ENCODE results near the gene ARHGAP1. TPM values are rescaled to one million over a fixed set of nuclear protein-coding genes. Genes with fewer than 3 reads are reported as not detected.

Gene ARHGAP1
- total and polyA plus RNA-seq, 9 donors = 14.9 to 49.8 (median 38.0) TPM

DNA sequence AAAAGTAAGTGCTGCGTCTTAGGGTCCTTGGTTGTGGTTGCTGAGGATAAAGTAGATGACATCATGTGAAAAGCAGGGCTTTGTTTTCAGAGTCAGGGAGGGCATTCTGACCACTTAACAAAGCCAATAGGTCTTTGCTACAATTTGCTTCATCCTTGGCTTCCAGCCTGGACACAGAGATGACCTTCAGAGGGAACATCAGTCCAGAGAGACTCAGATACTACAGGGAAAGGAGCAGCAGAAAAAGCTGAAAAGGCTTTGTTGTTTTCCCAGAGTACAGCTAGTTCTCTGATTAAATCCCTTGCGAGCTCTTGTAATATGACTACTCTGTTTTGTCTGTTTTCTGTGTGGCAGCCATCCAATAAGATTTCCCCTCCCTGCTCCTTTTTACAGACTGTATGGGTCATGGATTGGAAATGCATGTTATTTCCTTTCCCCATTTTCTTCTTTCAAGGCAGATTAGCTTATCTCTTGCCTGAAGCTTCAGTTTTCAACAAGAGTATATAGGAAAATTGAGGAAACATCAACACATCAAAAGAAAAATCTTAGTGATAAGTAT is 51.2 kb downstream of the ARHGAP1 start:
- H3K27me3 ChIP-seq (ENCODE audit: control insufficient read depth, insufficient read depth, low read length) = no peaks in the 10 kb centered on the region
- H3K9me3 ChIP-seq (replicated peaks; ENCODE audit: control insufficient read depth, low read depth, low read length) = no peaks in the 10 kb centered on the region
- H3K36me3 ChIP-seq (ENCODE audit: control insufficient read depth, insufficient read depth, low read length) = peaks cover 55% of the 10 kb centered on the region
- peaks cover 2% of the 10 kb centered on the region for H3K4me1 ChIP-seq (ENCODE audit: control insufficient read depth, insufficient read depth, low read length)
- 40% methylated on average over 1 of the region's 2 CpGs for WGBS (ENCODE audit: insufficient coverage)
- DNase-seq = peak; percentile 88
- no peak overlapping the region for H3K4me3 ChIP-seq (ENCODE audit: low read length)
- H3K27ac ChIP-seq (ENCODE audit: low read length) = peak overlapping the region; percentile 91

DNA sequence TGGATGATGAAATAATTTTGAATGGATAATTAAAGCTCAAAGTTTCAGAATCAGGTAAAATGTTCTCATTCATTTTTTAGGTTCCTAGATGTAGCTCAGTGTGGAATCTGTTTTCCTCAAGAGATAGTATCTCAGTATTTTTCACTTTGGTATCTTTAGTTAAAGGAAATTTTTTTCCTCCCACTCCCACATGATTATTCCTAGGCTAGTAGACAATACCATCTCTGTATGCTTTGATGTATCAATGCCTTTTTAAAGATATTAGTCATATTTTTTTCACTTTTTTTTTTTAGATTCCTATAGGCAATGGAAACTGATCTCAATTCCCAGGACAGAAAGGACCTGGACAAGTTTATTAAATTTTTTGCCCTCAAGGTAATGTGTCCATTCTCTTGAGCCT is 56.4 kb downstream of the ARHGAP1 start:
- H3K36me3 ChIP-seq (ENCODE audit: control insufficient read depth, insufficient read depth, low read length) = peaks cover 36% of the 10 kb centered on the region

DNA sequence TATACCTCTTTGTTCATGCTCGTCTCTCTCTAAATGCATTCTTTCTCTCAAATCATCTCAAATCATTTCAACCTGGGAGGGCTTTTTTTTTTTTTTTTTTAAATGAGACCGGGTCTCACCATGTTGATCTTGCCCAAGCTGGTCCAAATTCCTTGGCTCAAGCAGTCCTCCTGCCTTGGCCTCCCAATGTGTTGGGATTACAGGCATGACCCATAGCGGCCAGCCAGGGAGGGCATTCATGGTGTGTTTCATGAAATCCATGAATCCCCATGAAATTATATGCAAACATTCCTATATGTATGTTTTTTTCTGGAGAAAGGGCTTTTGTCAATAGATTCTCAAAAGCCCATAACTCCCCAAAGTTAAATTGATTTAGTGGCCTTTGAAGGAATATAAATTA is 56.9 kb downstream of the ARHGAP1 start:
- WGBS (ENCODE audit: insufficient coverage) = no CpG with 5 or more reads among the region's 3 CpGs
- H3K9me3 ChIP-seq (replicated peaks; ENCODE audit: control insufficient read depth, low read depth, low read length) = no peaks in the 10 kb centered on the region
- H3K4me1 ChIP-seq (ENCODE audit: control insufficient read depth, insufficient read depth, low read length) = no peaks in the 10 kb centered on the region
- H3K36me3 ChIP-seq (ENCODE audit: control insufficient read depth, insufficient read depth, low read length) = peaks cover 36% of the 10 kb centered on the region
- no peak for DNase-seq
- H3K4me3 ChIP-seq (ENCODE audit: low read length) = no peak overlapping the region
- H3K27me3 ChIP-seq (ENCODE audit: control insufficient read depth, insufficient read depth, low read length) = no peaks in the 10 kb centered on the region
- H3K27ac ChIP-seq (ENCODE audit: low read length) = no peak overlapping the region

More for the DNA sequence above, 56.4 kb downstream of the ARHGAP1 start:
- no peak for DNase-seq
- Histone ChIP-seq H3K27me3 (ENCODE audit: control insufficient read depth, insufficient read depth, low read length) (no peaks in the 10 kb centered on the region), H3K4me1 (ENCODE audit: control insufficient read depth, insufficient read depth, low read length) (peaks cover under 1% of the 10 kb centered on the region), H3K9me3 (replicated peaks; ENCODE audit: control insufficient read depth, low read depth, low read length) (no peaks in the 10 kb centered on the region), H3K4me3 (ENCODE audit: low read length) (no peak overlapping the region), H3K27ac (ENCODE audit: low read length) (no peak overlapping the region)

DNA sequence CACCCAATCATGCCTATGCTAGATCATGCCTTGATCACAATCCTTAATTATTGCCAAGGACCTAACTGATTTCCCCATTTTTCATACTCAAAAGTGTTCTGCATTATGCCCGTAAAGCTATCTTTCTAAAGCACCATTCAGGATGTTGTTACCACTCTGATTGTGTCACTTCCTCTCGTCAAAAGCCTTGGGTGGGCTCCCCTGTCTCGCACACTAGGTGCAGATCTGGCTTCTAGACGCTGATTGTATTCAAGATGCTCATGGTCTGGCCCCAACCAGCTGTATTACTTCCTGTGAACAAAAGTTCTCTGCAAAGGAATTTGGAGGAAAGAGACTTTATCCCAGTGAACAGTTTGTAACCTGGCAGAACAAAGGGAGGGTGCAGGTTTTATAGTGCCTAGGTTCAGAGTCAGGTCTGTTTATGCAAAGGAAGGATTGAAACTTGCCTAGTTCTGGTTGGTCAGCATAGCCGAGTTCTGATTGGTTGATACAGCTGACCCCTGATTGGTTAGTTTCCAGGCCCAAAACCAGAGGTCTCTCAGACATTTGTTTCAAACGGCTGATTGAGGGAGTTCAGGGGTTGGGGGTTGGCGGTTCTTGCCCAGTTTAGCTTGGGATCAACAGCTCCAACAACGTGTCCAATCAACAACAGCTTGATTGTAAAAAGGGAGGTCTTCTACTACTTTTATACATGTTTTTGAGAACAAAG is 57.6 kb downstream of the ARHGAP1 start:
- 93% methylated on average over 5 of the region's 8 CpGs for WGBS (ENCODE audit: insufficient coverage)
- H3K4me1 ChIP-seq (ENCODE audit: control insufficient read depth, insufficient read depth, low read length) = no peaks in the 10 kb centered on the region
- no peak overlapping the region for H3K27ac ChIP-seq (ENCODE audit: low read length)
- no peaks in the 10 kb centered on the region for H3K27me3 ChIP-seq (ENCODE audit: control insufficient read depth, insufficient read depth, low read length)
- H3K4me3 ChIP-seq (ENCODE audit: low read length) = no peak overlapping the region
- H3K9me3 ChIP-seq (replicated peaks; ENCODE audit: control insufficient read depth, low read depth, low read length) = no peaks in the 10 kb centered on the region
- DNase-seq = no peak
- peaks cover 34% of the 10 kb centered on the region for H3K36me3 ChIP-seq (ENCODE audit: control insufficient read depth, insufficient read depth, low read length)

DNA sequence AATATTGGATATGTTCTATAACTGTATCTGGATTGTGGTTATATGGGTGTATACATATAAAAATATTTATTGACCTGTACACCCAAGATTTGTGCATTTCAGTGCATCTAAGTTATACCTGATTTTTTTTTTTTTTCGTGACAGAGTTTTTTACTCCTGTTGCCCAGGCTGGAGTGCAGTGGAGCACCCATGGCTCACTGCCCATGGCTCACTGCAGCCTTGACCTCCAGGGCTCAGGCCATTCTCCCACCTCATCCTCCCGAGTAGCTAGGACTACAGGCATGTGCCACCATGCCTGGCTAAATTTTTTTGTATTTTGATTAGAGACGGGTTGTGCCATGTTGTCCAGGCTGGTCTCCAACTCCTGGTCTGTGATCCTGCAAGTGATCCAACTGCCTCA is 58.8 kb downstream of the ARHGAP1 start:
- no peak overlapping the region for H3K27ac ChIP-seq (ENCODE audit: low read length)
- no peak for DNase-seq
- H3K9me3 ChIP-seq (replicated peaks; ENCODE audit: control insufficient read depth, low read depth, low read length) = no peaks in the 10 kb centered on the region
- 88% methylated on average over 1 of the region's 3 CpGs for WGBS (ENCODE audit: insufficient coverage)
- H3K36me3 ChIP-seq (ENCODE audit: control insufficient read depth, insufficient read depth, low read length) = peaks cover 26% of the 10 kb centered on the region
- H3K4me3 ChIP-seq (ENCODE audit: low read length) = no peak overlapping the region
- H3K27me3 ChIP-seq (ENCODE audit: control insufficient read depth, insufficient read depth, low read length) = no peaks in the 10 kb centered on the region
- H3K4me1 ChIP-seq (ENCODE audit: control insufficient read depth, insufficient read depth, low read length) = no peaks in the 10 kb centered on the region

DNA sequence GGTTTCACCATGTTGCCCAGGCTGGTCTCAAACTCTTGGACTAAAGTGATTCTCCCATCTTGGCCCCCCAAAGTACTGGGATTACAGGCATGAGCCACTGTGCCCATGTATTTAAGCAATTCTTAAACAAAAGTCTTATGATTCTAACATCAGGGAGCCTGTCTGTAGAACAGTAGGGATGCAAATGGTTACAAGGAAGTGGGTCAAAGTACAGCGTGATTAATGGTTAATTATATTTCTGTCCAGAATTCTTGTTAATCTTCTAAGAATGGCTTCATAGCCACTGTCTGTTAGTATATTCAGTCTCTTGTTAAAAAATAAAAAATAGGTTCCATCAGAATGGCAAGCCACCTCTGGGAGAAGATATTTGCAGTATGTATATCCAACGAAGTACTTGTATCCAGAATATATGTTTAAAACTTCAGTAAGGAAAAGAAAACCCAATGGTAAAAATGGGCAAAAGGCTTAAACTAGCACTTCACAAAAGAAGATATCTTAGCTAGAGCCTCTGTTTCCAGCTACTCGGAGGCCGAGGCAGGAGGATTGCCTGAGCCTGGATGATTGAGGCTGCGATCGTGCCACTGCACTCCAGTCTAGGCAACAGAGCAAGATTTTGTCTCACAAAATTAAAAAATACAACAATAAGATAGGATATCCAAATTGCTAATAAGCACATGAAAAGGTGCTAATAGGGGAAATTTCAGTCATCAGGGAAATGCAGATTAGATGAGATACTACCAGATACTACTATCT is 60.2 kb downstream of the ARHGAP1 start:
- H3K4me3 ChIP-seq (ENCODE audit: low read length) = no peak overlapping the region
- peaks cover 16% of the 10 kb centered on the region for H3K36me3 ChIP-seq (ENCODE audit: control insufficient read depth, insufficient read depth, low read length)
- H3K27me3 ChIP-seq (ENCODE audit: control insufficient read depth, insufficient read depth, low read length) = no peaks in the 10 kb centered on the region
- no peaks in the 10 kb centered on the region for H3K4me1 ChIP-seq (ENCODE audit: control insufficient read depth, insufficient read depth, low read length)
- WGBS (ENCODE audit: insufficient coverage) = no CpG with 5 or more reads among the region's 6 CpGs
- no peak for DNase-seq
- no peak overlapping the region for H3K27ac ChIP-seq (ENCODE audit: low read length)
- H3K9me3 ChIP-seq (replicated peaks; ENCODE audit: control insufficient read depth, low read depth, low read length) = no peaks in the 10 kb centered on the region

DNA sequence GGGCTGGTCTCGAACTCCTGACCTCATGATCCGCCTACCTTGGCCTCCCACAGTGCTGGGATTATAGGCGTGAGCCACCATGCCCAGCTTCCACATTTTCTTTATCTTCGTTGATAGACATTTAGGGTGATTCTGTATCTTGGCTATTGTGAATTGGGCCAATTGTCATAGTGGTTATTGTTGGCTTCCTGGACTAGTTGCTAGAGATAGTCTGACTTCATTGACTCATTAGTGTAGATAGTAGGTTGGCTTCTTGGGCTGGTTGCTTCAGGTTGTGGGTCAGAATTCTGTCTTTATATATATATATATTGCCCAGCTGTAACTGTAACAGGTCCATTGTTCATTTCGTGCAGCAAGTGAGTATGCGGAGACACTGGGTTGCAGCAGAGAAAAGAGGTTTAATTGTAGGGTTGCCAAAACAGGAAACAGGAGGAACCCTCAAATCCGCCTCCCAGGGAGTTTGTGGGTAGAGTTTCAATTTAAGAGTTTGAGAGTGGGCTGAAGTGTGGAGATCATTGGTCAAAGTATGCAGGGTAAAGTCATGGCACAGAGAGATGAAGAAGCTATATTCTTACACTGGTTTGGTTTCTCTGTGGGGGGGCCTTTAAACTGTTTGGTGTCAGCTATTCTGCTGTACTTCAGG is 61.1 kb downstream of the ARHGAP1 start:
- Histone ChIP-seq H3K4me1 (ENCODE audit: control insufficient read depth, insufficient read depth, low read length) (no peaks in the 10 kb centered on the region), H3K27me3 (ENCODE audit: control insufficient read depth, insufficient read depth, low read length) (no peaks in the 10 kb centered on the region), H3K27ac (ENCODE audit: low read length) (no peak overlapping the region), H3K36me3 (ENCODE audit: control insufficient read depth, insufficient read depth, low read length) (peaks cover 12% of the 10 kb centered on the region), H3K9me3 (replicated peaks; ENCODE audit: control insufficient read depth, low read depth, low read length) (no peaks in the 10 kb centered on the region), H3K4me3 (ENCODE audit: low read length) (no peak overlapping the region)
- WGBS (ENCODE audit: insufficient coverage) = 100% methylated on average over 4 of the region's 7 CpGs
- DNase-seq = no peak

DNA sequence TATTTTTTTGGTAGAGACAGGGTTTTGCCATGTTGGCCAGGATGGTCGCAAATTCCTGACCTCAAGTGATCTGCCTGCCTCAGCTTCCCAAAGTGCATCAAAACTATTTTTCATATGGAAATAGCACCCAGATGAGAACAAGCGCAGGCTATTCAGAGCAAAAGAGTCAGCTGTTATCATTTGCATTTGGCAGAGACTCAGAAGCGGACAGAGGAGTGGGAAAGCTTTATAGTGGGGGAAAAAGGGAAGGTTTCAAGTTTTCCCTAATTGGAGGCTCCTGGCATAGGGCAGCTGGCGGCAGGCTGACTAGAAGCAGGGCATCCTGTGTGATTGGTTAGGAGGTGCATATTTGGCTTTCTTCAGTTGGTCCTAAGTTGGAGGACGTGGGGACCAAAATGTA is 62.9 kb downstream of the ARHGAP1 start:
- H3K4me1 ChIP-seq (ENCODE audit: control insufficient read depth, insufficient read depth, low read length) = no peaks in the 10 kb centered on the region
- no peaks in the 10 kb centered on the region for H3K9me3 ChIP-seq (replicated peaks; ENCODE audit: control insufficient read depth, low read depth, low read length)
- peaks cover 6% of the 10 kb centered on the region for H3K36me3 ChIP-seq (ENCODE audit: control insufficient read depth, insufficient read depth, low read length)
- DNase-seq = no peak
- no peak overlapping the region for H3K4me3 ChIP-seq (ENCODE audit: low read length)
- H3K27me3 ChIP-seq (ENCODE audit: control insufficient read depth, insufficient read depth, low read length) = no peaks in the 10 kb centered on the region
- no peak overlapping the region for H3K27ac ChIP-seq (ENCODE audit: low read length)
- 94% methylated on average over 2 of the region's 5 CpGs for WGBS (ENCODE audit: insufficient coverage)

DNA sequence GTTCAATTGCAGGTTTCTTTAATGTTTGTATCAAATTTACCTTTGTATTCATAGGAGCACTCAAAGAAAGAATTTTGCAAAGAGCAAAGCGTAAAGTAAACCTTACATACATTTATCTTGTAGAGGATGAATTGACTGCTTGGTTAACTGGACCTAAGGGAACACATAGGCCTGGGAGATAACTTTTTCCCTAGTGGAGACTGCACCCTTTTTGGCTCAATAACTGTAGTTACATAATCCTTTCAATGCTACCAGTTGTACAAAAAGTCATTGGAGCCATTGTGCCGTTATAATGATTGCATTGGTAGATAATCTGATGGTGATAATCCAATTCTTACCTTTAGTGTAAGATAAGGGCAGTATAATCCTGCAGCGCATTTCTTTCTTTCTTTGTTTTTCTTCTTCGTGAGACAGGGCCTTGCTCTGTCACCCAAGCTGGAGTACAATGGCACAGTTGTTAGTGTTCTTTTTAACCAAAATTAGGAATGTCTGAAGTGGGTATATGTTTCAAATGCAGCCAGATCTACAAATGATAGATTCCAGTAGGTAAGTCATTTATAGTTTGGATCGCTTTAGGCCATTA is 64.8 kb downstream of the ARHGAP1 start:
- no peak for DNase-seq
- Histone ChIP-seq H3K27me3 (ENCODE audit: control insufficient read depth, insufficient read depth, low read length) (no peaks in the 10 kb centered on the region), H3K4me3 (ENCODE audit: low read length) (no peak overlapping the region), H3K36me3 (ENCODE audit: control insufficient read depth, insufficient read depth, low read length) (peaks cover 9% of the 10 kb centered on the region), H3K27ac (ENCODE audit: low read length) (no peak overlapping the region), H3K9me3 (replicated peaks; ENCODE audit: control insufficient read depth, low read depth, low read length) (no peaks in the 10 kb centered on the region), H3K4me1 (ENCODE audit: control insufficient read depth, insufficient read depth, low read length) (no peaks in the 10 kb centered on the region)
- no CpG with 5 or more reads among the region's 5 CpGs for WGBS (ENCODE audit: insufficient coverage)

Measured in muscle of leg (tissue), 11 donors.